SU-DHL-6 (cell line): ENCODE measurements around the gene RAP1A.

Experiments used
- H2AFZ ChIP-seq: fragments of 200-600 bp; sonication (generic); 2 replicates; pipeline ENCODE4 v1.6.1; 2014; ENCODE audit warnings: low read depth, mild to moderate bottlenecking, moderate library complexity, mixed read lengths, antibody characterized with exemption, low read length; ENCODE audit not compliant: severe bottlenecking
- H3F3A ChIP-seq: fragments of 200-600 bp; shearing (Covaris generic); 2 replicates; pipeline ENCODE4 v1.6.0; 2016; ENCODE audit warnings: antibody characterized with exemption, mild to moderate bottlenecking; ENCODE audit not compliant: insufficient read depth
- H3K27ac ChIP-seq: fragments of 200-600 bp; sonication (generic); 2 replicates; pipeline ENCODE4 v1.5.1; 2016; ENCODE audit warnings: low read depth, mild to moderate bottlenecking, low read length, moderate library complexity, mixed read lengths
- H3K27me3 ChIP-seq: fragments of 200-600 bp; sonication (generic), shearing (Covaris generic); 2 replicates; pipeline ENCODE4 v1.6.0; 2014; ENCODE audit warnings: mild to moderate bottlenecking, low read length
- H3K36me3 ChIP-seq: fragments of 200-600 bp; sonication (generic); 2 replicates; pipeline ENCODE4 v1.6.1; 2014; ENCODE audit warnings: mild to moderate bottlenecking, low read length, mixed read lengths
- H3K4me2 ChIP-seq: fragments of 300-600, 200-600 bp; shearing (Covaris generic), sonication (generic); 2 replicates; pipeline ENCODE4 v1.6.0; 2014; ENCODE audit warnings: low read length, low read depth, mild to moderate bottlenecking; ENCODE audit not compliant: poor library complexity, severe bottlenecking
- H3K4me3 ChIP-seq: fragments of 200-600 bp; sonication (generic); 2 replicates; pipeline ENCODE4 v1.5.1; 2014; ENCODE audit warnings: antibody characterized with exemption, low read length, mild to moderate bottlenecking, mixed read lengths; ENCODE audit not compliant: insufficient read depth, poor library complexity, severe bottlenecking
- H3K79me2 ChIP-seq: fragments of 200-600 bp; sonication (generic); 2 replicates; pipeline ENCODE4 v1.6.1; 2014; ENCODE audit warnings: mild to moderate bottlenecking, low read length, moderate library complexity; ENCODE audit not compliant: insufficient read depth
- H3K9ac ChIP-seq: fragments of 200-600 bp; sonication (generic); 2 replicates; pipeline ENCODE4 v1.7.0; 2014; ENCODE audit warnings: mild to moderate bottlenecking, low read length
- H3K9me2 ChIP-seq: fragments of 200-600 bp; sonication (generic); replicated peaks from 2 replicates; pipeline ENCODE4 v1.6.1; 2014; ENCODE audit warnings: low read length; ENCODE audit not compliant: insufficient read depth
- H3K9me3 ChIP-seq: fragments of 200-600 bp; sonication (generic); 2 replicates; pipeline ENCODE4 v1.6.1; 2014; ENCODE audit warnings: low read length, mixed read lengths; ENCODE audit not compliant: insufficient read depth
- H4K20me1 ChIP-seq: fragments of 200-600 bp; sonication (generic); 2 replicates; pipeline ENCODE4 v1.6.1; 2014; ENCODE audit warnings: low read depth, mild to moderate bottlenecking, antibody characterized with exemption, low read length, moderate library complexity, mixed read lengths
- CTCF ChIP-seq: fragments of 200-600 bp; sonication (generic); IDR thresholded peaks from one replicate; pipeline ENCODE4 v1.5.1; 2017; ENCODE audit warnings: antibody characterized with exemption, mild to moderate bottlenecking, low read length, moderate library complexity; ENCODE audit not compliant: insufficient read depth, poor library complexity, severe bottlenecking
- EZH2phosphoT487 ChIP-seq: fragments of 200-600 bp; sonication (generic), shearing (Covaris generic); conservative IDR thresholded peaks from 2 replicates; pipeline ENCODE4 v1.6.1; 2018; ENCODE audit warnings: mild to moderate bottlenecking, antibody characterized with exemption, low read length, moderate library complexity, mixed read lengths

RAP1A gene

GRCh38 chr1:111643097-111643496 lies 23.5 kb downstream of the RAP1A start:
- Histone ChIP-seq H3K9me3 (no peaks in the 10 kb centered on the region), H3K36me3 (no peaks in the 10 kb centered on the region), H3K27ac (no peak overlapping the region), H4K20me1 (0 out of 2 replicates have a peak, but pooled peaks cover 5% of the 10 kb centered on the region), H3K27me3 (no peaks in the 10 kb centered on the region), H3F3A (0 out of 2 replicates have a peak, but pooled peaks cover 4% of the 10 kb centered on the region), H3K9me2 (no peaks in the 10 kb centered on the region), H3K79me2 (peaks cover 97% of the 10 kb centered on the region), H3K4me2 (no peak overlapping the region), H3K9ac (no peak overlapping the region), H2AFZ (no peak overlapping the region), H3K4me3 (no peak overlapping the region)
- TF ChIP-seq CTCF (no peak), EZH2phosphoT487 (no peak)

- no peak overlapping the region for H3K9ac ChIP-seq
- no peak for TF ChIP-seq CTCF
- TF ChIP-seq EZH2phosphoT487, result no peak
- H3K36me3 ChIP-seq, result no peaks in the 10 kb centered on the region
- H3F3A ChIP-seq, result 0 out of 2 replicates have a peak, but pooled peaks cover 4% of the 10 kb centered on the region
- peaks cover 97% of the 10 kb centered on the region for H3K79me2 ChIP-seq
- H2AFZ ChIP-seq, result no peak overlapping the region
- H3K4me2 ChIP-seq, result no peak overlapping the region
- no peak overlapping the region for H3K27ac ChIP-seq
- H3K9me3 ChIP-seq, result no peaks in the 10 kb centered on the region
- no peak overlapping the region for H3K4me3 ChIP-seq
- H3K9me2 ChIP-seq, result no peaks in the 10 kb centered on the region
- 0 out of 2 replicates have a peak, but pooled peaks cover 5% of the 10 kb centered on the region for H4K20me1 ChIP-seq
- H3K27me3 ChIP-seq, result no peaks in the 10 kb centered on the region
These were observed 24.1 kb downstream of the RAP1A start for GRCh38 chr1:111643696-111644095.

- 0 out of 2 replicates have a peak, but pooled peaks cover 5% of the 10 kb centered on the region for H4K20me1 ChIP-seq
- no peaks in the 10 kb centered on the region for H3K9me2 ChIP-seq
- H3K4me3 ChIP-seq, result no peak overlapping the region
- H3K27me3 ChIP-seq, result no peaks in the 10 kb centered on the region
- H3K36me3 ChIP-seq, result no peaks in the 10 kb centered on the region
- H3K27ac ChIP-seq, result no peak overlapping the region
- no peaks in the 10 kb centered on the region for H3K9me3 ChIP-seq
- H3F3A ChIP-seq, result peaks cover 4% of the 10 kb centered on the region; the same call in 1 of the 2 replicates
- H3K9ac ChIP-seq, result no peak overlapping the region
- H3K79me2 ChIP-seq, result peaks cover 97% of the 10 kb centered on the region
- no peak overlapping the region for H3K4me2 ChIP-seq
- no peak for TF ChIP-seq EZH2phosphoT487
- no peak overlapping the region for H2AFZ ChIP-seq
These were observed 24.9 kb downstream of the RAP1A start for GRCh38 chr1:111644506-111644905.

- TF ChIP-seq EZH2phosphoT487 (no peak), CTCF (no peak)
- Histone ChIP-seq H3K27me3 (no peaks in the 10 kb centered on the region), H4K20me1 (0 out of 2 replicates have a peak, but pooled peaks cover under 1% of the 10 kb centered on the region), H3K9me2 (no peaks in the 10 kb centered on the region), H3K36me3 (no peaks in the 10 kb centered on the region), H3K9me3 (no peaks in the 10 kb centered on the region), H3K79me2 (peaks cover 97% of the 10 kb centered on the region), H3K9ac (no peak overlapping the region), H3F3A (peaks cover 15% of the 10 kb centered on the region; the same call in 1 of the 2 replicates), H3K27ac (no peak overlapping the region), H3K4me3 (no peak overlapping the region), H3K4me2 (no peak overlapping the region), H2AFZ (no peak overlapping the region)
These were observed 28.1 kb downstream of the RAP1A start for GRCh38 chr1:111647736-111648135.
